CD4-positive, alpha-beta T cell treated with Interleukin-1 beta for 1 hour (primary cell): ENCODE measurements around the gene FBXO17.
"Not testable (repeated sequence)": the region's sequence is repeated elsewhere in the genome, so short reads cannot be mapped to it uniquely, and the experiment has no call there.

Experiments
- DNase-seq, 2 donors: peaks; one replicate each; pipeline ENCODE4 v3.0.0-alpha.2; 2020 to 2022

FBXO17 gene

DNA sequence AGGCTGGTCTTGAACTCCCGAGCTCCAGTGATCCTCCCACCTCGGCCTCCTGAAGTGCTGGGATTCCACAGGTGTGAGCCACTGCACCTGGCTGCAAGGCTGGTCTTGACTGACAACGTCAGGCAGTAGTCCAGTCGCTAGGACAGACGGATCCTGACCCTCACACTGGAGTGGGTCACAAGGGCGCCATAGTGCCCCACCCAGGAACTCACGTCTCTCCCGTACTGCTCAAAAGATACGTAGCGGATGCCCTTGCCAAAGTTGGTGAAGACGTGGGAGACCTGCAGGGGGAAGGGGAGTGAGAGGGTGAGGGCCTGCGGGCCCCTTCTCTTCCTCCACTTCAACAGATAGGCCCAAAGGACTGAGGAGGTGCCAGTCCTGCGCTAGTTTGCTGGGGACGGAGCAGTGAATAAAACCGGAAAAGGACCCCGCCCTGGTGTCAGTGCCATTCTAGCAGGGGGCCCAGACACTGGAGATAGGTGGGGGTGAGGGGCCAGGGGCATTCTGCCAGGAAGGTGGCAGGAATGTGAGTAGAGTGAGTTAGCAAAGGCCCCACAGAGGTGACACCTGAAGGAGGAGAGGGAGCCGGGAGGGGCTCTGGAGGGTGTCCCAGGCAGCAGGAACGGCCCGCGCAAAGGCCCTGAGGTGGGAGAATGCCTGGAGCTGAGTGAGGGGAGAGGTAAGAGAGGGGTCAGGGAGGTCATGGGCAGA, 32.9 kb downstream of the FBXO17 start:
- DNase-seq: no peak

GRCh38 chr19:38941979-38942378, 33.6 kb downstream of the FBXO17 start:
- DNase-seq: no peak

- DNase-seq: not testable (repeated sequence)
Measured at GRCh38 chr19:38941466-38941865, 34.1 kb downstream of the FBXO17 start.

DNA sequence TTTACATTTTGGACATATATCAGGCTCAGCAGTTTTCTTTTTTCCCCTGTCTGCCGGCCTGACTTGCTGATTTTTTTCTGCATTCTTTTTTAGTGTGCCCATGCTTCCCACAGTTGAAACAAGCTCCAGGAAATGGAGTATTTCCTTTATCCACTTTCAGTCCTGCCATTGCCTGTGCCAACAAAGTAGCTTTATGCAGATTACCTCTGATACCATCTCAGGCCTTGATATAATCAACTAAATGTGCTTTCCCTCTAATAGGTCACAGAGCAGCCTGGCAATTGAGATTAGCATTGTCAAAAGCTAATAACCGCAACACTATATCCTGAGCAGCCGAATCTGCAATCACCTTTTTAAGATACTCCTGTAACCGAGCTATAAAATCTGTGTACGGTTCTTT, 35.6 kb downstream of the FBXO17 start:
- no peak for DNase-seq

DNA sequence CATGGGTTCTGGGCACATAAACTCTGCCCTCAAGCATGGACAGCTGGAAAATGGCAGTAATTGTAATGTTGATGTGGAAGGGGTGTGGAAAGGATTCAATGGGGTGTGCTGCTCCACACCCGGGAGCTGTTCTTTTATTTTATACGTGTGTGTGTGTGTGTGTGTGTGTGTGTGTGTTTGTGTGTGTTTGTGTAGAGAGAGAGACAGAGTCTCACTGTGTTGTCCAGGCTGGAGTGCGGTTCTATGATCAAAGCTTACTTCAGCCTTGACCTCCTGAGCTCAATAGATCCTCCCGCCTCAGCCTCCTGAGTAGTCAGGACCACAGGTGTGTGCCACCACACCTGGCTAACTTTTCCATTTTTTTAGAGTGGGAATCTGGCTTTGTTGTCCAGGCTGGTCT, 42.0 kb downstream of the FBXO17 start:
- DNase-seq: no peak

- DNase-seq: peak; percentile 35 to 58
Measured at GRCh38 chr19:38932425-38933179, 42.9 kb downstream of the FBXO17 start.

DNA sequence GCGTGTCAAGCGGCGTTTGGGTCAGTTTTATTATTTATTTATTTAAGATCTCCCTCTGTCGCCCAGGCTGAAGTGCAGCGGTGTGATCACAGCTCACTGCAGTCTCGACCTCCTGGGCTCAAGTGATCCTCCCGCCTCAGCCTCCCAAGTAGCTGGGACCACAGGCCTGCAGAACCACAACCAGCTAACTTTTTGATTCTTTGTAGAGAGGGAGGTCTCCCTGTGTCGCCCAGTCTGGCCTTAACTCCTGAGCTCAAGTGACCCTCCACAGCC, 44.1 kb downstream of the FBXO17 start:
- no peak for DNase-seq

DNA sequence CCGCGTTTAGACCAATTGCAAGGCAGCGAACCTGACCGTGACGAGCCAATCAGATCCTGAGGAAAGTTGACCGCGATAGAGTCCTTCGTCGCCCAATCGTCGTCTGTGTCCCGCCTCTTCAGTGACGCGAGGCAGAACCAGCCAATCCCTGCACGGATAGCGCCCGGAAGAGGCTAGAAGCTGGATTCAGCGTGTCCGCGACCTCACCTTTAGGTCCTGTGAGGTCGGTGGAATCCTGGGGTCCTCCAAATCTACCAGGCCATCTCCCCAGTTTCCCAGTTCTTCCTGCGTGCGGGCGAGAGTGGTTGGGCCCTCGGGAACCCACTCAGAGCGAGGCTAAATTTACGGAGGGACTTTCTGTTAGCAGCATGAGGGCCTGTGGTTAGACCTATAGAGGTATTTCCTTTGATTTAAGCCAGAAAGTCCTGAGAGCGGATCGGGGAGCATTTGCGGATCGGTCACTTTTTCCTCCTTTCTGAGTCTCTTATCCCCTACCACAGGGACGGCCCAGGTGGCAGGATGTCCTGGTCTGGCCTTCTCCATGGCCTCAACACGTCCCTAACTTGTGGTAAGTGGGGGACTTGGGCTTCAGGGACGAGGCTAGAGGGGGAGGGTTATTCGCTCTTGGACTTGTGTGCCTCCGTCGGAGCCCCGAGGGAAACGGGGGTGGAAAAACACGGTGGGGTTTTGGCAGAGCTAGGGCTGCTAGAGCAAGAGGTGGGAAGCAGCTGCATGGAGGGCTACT, 44.6 kb downstream of the FBXO17 start, which contains the start of gene MRPS12:
MRPS12 (plus strand) TSS at position 169 of the 745 bp plus-strand sequence; CDS start at position 520, 351 bp downstream.
- DNase-seq: peak; percentile 99

DNA sequence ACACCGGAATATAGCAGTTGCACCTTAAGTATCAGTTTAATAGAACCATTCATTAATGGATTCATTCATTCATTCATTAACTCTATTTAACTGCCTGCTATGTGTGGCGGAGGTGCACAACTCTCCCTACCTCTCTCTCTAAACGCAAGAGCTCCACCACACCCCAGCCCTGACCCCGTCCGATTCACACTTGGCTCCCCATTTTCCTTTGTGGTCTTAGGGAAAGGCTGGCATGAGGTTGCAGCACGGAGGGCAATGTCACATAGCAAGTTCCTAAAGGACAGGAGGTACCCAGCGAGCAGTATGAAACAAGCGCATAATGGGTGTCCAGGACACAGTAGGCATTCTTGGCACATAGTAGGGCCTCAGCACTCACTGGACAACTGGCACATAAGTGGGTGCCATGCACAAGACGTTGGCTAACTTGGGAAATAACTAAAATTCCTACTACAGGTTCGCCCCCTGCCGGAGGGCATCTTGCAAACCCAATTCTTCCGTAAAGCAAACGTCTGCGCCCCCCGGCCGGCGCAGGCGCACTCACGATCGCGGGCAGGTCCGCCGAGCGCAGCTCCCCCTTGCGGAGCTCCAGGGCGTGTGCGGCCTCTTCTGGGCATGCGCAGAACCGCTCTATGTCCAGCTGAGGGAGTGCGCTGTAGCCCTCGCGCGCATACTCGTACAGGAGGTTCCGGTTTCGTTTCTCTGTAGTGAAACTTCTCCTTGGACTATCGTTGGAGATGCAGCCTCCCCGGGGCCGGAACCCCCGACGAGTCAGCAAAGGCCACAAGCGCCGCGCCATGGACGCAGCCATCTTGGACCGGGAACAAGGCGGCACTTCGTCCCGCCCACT, 45.4 kb downstream of the FBXO17 start, which contains the start of gene SARS2:
SARS2 (minus strand) TSS at position 835 of the 847 bp plus-strand sequence; CDS start at position 808, 27 bp downstream.
- peak; percentile 93 to 94 for DNase-seq

GRCh38 chr19:38928391-38929001, 47.0 kb downstream of the FBXO17 start:
- DNase-seq: peak in 1 of 2 donors; percentile 40

DNA sequence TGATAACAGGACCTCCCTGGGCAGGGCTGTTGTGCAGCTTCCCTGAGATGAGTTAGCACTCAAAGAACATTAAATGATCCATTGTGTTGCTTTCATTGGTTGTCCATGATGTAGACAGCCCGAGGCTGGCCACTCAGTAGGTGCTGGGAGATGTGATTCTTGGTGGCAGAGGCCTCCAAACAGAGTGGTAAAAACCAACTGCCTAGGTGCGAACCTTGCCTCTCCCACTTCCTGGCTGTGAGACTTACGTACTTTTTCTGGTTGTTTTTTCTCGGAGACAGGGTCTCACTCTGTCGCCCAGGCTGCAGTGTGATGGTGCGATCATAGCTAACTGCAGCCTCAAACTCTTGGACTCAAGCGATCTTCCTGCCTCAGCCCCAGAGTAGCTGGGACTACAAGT, 51.2 kb downstream of the FBXO17 start:
- DNase-seq: peak; percentile 62 to 64

GRCh38 chr19:38922482-38922881, 53.1 kb downstream of the FBXO17 start:
- DNase-seq: no peak

DNA sequence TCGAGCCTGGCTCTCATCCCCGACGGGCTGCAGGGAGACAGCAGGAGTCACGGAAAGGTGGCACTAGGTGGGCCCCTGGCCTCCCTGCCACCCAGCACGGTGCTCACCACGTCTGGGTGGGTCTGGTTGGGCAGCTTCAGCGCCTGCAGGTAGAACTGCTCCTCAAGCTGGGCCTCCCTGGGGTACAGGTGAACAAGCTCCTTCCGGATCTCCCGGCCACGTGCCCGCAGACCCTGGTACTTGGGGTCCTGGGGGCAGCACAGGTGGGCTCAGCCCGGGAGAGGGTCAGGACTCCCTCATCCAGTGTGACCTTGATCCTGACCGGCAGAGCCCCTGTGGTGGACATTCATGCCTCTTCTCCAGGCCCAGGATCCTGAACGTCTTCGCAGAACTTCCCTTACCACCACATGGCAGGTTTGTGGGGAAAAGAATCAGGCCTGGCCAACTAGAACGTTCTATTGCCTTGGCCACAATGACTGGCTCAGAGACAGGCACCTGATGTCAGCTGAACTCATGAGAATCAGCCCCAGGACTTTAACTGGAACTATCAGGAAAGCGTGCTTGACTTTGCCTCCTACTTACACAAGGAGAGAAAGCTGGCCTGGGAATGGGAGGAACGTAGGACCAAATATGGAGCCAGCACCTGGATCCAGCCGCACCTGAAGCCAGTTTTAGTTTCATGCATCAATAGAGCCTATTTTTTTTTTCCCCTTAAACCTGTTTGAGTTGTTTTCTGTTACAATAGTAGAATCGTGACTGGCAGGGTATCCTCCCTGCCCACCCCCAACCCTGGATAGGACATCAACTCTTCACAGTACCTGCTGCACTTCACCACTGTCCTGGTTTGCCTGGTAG, 53.9 kb downstream of the FBXO17 start:
- DNase-seq: no peak

DNA sequence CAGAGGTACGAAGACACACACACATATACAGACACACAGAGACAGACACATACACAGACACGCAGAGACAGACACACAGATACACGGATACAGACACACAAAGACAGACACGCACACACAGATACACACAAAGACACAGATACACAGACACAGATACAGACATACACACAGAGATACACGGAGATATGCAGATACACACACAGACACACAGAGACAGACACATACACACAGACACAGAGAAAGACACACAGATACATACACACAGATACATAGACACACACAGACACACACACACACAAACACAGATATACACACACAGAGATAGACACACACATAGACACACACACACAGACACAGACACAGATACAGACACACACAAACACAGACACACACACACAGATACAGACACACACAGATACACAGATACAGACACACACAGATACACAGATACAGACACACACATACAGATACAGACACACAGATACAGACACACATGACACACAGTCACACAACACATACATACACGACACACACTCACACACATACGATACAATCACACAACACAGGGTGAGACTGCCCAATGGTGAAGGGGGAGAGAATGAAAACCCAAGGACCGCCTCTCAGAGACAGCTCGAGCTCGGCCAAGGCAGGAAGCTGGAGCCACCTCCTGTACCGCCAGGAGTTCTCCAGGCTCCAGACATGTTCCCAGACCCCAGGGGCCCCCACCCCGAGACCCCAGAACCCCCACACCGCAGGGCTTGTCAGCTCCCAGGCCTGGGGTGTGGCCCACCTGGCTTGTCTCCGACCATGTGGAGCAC, 54.7 kb downstream of the FBXO17 start:
- DNase-seq: no peak

DNA sequence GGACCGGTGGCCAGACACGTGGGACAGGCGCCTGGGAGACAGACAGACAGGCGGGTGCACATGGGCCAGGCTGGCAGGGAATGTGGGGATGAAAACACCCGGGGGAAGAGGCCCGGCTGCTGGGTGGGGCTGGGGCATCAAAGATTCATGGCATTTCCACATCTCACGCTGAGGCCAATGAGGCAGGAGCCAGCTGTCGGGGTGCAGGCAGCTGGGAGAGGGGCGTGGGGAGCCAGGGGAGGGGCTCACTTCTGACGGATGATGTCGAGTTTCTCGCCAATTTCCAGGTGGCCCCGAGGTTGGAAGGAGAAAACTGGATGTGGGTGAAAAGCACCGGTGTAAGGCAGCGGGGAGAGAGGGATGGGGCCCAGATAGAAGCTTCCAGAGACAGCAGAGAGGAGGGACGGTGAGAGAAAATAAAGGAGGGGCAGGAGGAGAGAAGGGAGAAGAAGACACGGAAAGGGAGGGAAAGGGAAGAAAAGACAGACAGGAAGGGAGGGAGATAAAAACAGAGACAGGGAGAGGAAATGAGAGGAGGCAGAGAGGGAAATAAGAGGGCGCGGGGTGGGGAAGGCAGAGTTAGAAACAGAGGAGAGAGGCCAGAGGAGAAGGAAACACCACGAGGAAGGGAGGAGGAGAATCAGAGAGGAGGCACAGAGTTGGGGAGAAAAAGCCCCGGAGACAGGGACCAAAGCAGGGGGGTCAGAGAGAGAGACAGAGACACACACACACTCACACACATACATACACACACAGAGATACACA, 55.5 kb downstream of the FBXO17 start:
- no peak for DNase-seq

GRCh38 chr19:38918526-38918925, 57.0 kb downstream of the FBXO17 start:
- no peak for DNase-seq

- no peak for DNase-seq
Measured at GRCh38 chr19:38917921-38918491, 57.5 kb downstream of the FBXO17 start.

DNA sequence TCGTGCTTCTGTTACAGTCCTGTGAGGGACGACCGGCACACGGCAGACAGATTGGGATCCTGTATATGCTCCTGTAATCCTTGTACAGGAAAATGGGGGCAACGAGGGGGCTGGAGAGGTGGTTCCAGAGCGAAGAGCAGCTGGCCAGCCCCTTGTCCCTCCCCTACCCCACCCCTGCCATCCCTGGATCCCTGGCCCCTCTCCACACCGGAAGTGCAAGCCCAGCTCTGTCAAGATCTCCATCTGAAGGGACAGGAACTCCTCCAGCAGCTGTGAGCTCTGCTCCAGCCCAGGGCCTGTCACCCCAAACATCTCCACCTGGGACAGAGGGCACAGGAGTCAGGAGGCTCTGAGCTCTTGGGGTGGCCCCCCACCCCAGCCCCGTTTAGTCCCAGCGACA, 58.0 kb downstream of the FBXO17 start:
- DNase-seq: no peak
